C4-2B (cell line): ENCODE data around the gene SERPINA5.

Experiments
- CTCF ChIP-seq: fragments of 450-650 bp; conservative IDR thresholded peaks from 2 replicates; pipeline ENCODE4 v1.5.1; 2017; ENCODE audit warnings: mild to moderate bottlenecking
- ZFX ChIP-seq: fragments of 450-650 bp; IDR thresholded peaks from 2 replicates; pipeline ENCODE4 v1.6.1; 2017

GRCh38 chr14:94613720-94614644, 32.8 kb downstream of the SERPINA5 start:
- TF ChIP-seq CTCF (no peak), ZFX (no peak)
